NCI-H2107 treated with DMSO at 0.1 percent for 48 hours (cell line): ENCODE results near the gene SCNN1A.
"Not testable (repeated sequence)": the region's sequence is repeated elsewhere in the genome, so short reads cannot be mapped to it uniquely, and the experiment has no call there.

Experiments
- DNase-seq: peaks from one replicate; lab custom pipeline; 2025; ENCODE audit not compliant: unreplicated experiment; lab: John Stamatoyannopoulos, UW

Gene SCNN1A

DNA sequence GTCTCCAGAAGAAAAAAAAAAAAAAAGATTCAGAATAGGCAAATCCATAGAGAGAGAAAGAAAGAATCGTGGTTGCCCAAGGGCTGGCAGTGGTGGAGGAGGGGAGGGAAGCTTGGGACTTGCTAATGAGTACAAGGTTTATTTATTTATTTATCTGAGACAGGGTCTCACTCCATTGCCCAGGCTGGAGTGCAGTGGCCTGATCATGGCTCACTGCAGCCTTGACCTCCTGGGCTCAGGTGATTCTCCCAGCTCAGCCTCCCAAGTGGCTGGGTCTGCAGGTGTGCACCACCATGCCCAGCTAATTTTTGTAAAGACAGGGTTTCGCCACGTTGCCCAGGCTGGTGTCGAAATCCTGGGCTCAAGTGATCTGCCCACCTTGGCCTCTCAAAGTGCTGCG is 23.7 kb downstream of the SCNN1A start:
- no peak for DNase-seq

DNA sequence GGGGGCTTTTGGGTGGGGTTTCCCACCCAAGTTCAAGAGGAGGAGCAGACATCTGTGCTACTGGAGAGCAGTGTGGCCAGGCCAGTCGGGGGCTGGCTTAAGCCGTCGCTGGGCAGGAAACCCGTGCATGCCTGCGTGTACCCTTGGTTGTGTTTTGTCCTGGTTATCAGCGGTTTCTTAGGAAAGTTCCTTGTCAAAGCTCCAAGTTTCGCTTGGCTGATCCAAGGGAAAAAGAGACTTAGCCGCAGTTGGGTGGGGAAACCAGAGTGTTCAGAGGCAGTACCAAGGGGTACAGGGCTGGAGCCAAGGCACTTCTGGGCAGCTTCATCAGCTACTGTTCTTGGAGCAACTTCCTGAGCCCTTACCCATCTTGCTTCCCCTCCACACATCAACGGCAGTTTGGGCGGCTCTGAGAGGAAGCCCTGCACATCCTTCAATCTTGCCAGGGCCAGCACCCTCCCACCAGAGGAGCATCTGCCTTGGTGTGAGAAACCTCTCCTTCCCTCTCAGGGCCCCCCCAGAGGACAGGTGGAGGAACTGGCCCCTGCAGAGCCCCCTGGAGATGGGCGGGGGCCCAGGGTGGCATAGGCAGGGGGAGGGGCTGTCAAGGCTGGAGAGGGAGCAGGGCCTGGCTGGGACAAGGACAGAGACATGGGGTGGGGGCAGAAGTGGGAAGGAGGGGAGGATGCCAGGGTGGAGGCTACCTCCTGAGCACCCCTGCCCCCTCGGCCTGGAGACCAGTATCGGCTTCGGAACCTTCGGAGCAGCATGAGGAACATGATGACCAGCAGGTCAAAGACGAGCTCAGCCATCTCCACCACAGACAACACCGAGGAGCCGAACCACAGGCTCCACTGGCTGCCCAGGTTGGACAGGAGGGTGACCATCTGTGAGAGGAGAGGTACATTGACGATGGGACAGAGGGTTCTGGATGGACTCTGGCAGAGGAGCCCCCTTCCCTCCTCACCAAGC is 27.7 kb downstream of the SCNN1A start:
- DNase-seq = no peak

GRCh38 chr12:6346942-6347341 is 28.4 kb downstream of the SCNN1A start:
- no peak for DNase-seq

DNA sequence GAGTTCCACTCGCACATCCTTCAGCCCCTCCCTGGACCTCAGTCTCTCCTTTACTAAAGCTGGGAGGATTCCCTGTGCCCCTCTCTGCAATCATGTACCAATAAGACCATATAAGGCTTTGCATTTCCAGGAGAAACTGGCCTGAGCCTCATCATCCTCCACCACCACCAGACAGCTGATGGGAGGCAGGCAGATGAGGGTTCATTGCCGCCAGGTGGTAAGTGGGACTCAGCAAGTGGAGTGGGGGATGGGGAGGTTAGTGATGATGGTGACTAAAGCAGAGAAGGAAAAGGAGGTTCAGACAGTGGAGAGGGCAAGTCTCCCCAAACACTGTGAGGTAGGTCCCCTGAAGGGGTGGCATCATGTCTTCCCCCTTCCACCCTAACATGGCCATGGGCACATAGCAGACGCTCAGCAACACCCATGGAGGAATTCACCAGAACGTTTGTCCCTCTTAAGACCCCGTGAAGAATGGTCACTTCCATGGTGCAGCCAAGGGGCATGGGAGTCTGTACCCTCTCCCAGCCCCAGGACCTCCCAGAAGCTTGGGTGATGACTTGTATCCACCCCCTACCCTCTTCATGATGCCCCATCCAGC is 29.0 kb downstream of the SCNN1A start:
- DNase-seq = peak; percentile 20

- DNase-seq = no peak
Observed at GRCh38 chr12:6345319-6346091, 29.9 kb downstream of the SCNN1A start.

DNA sequence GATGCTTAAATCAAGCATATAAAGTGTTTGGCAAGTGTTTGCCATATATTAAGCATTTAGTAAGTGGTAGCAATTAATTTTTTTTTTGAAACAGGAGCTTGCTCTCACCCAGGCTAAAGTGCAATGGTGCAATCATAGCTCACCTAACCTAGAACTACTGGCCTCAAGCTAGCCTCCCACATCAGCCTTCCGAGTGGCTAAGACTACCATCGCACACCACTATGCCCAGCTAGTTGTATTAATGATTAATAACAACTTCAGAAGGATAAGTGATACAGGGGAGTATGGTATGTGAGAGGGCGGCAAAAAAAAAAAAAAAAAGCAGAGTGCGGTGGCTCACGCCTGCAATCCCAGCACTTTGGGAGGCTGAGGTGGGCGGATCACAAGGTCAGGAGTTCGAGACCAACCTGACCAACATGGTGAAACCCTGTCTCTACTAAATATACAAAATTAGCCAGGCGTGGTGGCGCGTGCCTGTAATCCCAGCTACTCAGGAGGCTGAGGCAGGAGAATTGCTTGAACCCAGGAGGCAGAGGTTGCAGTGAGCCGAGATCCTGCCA is 31.2 kb downstream of the SCNN1A start:
- not testable (repeated sequence) for DNase-seq

DNA sequence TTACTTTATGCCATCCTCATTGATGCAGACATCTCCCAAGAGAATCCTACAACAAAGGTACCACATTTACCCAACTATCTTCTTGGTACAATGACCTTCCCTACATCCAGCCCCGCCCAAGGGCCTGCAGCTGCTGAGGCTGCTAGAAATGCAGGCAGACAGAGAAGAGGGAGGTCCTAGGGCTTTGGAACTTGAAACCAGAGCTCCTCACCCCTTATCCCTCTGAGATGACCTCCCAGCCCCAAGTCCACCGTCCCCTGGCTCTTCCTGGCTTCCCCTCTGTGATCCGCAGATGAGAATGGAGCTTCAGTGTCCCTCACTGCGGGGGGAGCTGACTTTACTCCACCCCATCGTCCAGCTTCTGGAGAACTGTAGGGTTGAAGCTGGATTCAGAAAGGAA is 31.8 kb downstream of the SCNN1A start:
- DNase-seq = no peak

DNA sequence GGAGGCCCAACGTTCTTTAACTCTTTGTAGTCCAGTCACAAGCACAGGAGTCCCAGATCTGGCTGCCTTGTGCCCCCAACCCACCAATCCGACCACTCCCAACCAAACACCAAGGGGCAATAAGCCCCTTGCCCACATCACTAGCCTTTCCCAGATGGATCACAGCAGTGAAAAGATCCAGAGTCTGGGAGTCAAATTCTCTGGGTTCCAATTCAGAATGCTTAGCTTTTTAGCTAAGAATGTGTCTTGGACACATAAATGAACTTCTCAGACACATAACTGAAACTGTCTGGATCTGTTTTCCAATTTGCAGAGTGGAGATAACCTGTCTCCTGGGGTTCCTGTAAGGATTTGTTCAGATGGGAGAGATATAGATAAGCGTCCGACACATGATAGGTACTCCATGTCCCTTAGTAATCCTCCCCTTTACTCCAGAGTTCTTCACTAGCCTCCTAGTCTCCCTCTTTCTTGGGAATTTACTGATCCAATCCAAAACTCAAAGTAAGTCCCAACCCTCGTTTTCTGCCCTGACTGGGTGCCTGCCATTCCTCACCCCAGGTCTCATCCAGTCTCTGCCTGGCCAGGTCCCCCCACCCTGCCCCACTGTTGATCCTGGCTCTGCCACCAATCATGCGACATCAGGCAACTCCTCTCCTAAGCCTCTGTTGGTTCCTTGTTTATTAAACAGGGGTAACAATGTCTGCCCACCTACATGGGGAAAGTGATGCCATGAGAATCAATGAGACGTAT is 33.0 kb downstream of the SCNN1A start:
- no peak for DNase-seq

DNA sequence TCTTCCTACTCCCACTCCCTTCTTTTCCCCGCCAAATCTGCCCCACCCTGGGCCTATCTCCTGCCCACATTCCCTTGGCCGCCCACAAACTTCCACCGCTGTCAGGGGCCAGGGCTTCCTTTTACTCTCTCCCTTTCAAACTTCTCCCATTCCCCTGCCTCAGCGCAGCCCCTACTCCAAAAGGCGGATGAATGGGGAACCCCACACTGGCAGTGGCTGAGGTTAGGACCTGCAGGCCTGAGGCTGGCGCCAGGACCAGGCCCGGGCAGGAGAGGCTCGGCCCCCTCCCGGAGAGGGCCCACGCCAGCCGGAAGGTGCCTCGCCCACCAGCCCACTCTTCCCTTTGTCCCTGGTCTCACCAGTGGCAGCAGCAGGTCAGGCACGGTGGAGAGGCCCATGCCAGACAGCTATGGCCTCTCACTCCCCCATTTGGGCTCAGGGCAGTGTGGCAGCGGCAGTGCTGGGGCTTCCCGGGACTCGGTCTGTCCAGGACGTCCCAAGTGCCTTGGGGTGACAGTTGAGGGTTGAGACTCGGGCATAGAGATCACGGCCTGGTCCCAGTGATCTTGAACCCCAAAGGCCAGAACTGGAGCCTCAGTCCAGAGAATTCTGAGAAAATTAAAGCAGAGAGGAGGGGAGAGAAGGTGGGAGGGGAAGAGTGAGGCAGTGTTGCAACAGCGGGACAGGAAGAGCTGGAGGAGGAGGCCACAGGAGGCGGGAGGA is 33.8 kb downstream of the SCNN1A start, which contains the start of gene TNFRSF1A:
Gene TNFRSF1A, minus strand, starts transcription at position 660 of the 723 bp plus-strand sequence. Its CDS starts 262 bp downstream, at position 398.
- DNase-seq = no peak

GRCh38 chr12:6340745-6341416 is 34.5 kb downstream of the SCNN1A start:
- DNase-seq = no peak

DNA sequence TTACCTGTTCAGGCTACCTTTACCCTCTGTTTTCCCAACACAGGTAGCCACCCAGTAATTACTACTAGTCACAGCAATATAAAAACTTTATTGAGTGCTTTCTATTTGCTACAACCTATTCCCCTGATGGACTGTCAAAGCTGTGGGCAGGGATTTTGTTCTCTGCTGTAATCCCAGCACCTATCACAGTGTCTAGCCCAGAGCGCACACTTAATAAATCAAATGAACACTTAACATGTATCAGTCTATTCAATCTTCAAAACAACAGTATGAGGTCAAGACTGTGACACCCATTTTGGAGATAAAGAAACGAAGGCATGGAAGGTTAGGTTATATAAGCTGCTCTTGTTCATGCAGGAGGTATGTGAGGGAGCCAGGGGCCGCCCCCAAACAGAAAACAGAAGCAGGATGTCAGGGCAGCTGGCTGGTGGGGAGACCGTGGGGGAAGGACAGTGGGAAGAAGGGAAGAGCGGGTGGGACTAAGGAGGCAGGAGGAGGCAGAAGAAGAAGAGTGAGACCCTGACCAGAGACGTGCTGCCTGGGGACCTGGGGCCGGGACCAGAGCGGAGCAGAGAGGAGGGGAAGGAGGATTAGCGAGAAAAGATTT is 35.2 kb downstream of the SCNN1A start:
- no peak for DNase-seq

- DNase-seq = no peak
Observed at GRCh38 chr12:6338955-6339354, 36.4 kb downstream of the SCNN1A start.

DNA sequence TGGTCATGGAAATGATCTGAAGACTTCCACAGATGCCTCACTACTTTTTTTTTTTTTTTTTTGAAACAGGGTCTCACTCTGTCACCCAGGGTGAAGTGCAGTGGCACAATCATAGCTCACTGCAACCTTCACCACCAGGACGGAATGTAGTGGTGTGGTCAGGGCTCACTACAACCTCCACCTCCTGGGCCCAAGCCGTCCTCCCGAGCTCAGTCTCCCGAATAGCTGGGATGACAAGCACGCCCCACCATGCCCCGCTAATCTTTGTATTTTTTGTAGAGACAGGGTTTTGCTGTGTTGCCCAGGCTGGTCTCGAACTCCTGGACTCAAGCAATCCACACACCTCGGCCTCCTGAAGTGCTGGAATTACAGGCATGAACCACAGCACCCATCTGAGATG is 36.8 kb downstream of the SCNN1A start:
- not testable (repeated sequence) for DNase-seq

DNA sequence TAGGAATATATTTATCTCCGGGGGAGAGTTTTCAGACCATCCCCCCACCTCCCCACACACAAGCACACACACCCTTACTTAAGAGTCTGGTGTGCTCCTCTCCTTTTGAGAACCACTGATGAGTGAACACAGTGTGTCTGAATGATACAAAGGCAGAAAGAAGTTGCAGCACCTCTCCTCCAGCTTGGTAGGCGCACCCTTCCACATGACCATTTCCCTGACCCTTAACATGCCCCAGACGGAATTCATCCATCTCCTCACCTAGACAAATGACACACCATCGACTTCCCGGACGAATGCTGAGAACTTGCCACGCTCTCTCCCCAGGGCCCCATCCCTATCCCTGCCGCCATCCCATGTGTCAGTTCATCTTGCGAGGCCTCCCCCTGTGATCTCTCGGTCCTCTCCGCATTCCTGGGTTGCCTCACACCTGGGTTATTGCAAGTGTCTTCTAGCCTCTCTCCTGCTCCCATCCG is 37.4 kb downstream of the SCNN1A start:
- no peak for DNase-seq

GRCh38 chr12:6336889-6337853 is 38.2 kb downstream of the SCNN1A start:
- DNase-seq = no peak

DNA sequence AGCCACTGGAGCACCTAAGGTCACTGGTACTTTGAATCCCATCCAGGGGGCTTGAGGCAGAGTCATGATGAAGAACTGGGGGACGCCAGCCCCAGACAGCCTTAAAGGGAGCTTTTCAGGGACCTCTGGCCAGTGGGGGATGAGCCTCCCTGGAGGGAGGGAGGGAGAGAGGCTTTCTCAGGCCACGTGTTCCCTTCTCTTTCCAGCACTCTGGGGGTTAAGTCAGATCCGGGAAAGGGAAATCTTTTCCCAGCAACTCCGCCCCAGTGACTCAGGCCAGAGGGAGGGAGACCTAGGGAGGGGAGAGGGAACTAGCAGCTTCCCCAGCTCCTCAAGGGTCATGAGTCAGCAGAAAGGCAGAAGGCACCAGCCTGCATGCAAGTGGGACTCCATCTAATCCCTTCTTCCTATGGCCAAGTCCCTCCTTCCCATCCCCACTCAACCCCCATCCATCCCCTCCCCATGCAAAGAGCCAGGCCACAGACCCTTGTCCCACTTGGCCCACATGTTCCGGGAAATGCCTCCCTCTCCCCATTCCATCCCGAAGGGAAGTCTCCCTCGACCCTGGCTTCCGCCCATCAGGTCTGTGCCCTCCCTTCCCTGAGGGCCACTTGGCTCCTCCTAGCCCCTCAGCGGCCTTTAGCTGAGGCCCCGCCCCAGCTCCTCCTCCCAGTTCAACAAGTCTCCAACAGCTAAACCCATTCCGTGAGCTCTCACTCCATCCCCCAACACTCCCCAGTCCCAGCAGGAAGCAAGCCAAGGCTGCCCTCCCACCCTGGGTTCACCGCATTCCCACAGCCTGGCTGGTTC is 39.1 kb downstream of the SCNN1A start:
- DNase-seq = peak; percentile 68
